Kidney glomerular epithelial cell (primary cell): ENCODE results near the gene PFKFB4.

Experiments
- DNase-seq: peaks from one replicate; lab custom pipeline; 2025; lab: John Stamatoyannopoulos, UW

PFKFB4 gene

DNA sequence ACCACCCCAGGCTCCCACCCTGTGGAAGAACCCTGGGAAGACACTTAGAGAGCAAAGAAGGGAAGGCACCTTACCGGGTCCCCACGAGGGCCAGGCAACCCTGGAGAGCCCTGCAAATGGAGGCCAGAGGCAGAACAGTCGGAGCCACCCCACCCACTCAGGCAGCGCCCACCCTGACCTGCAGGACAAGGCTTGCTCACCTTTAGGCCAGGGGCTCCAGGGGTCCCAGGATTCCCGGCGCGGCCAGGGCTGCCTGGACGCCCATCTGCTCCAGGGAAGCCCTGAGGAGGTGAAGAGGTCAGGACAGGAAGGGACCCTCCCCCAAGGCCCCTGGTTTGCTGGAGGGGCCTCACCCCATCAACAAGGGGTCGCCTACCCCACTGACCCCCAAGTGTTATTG, 28.2 kb upstream of the PFKFB4 start:
- DNase-seq, result no peak

- DNase-seq, result no peak
These were observed 25.2 kb upstream of the PFKFB4 start for GRCh38 chr3:48581621-48582481.

DNA sequence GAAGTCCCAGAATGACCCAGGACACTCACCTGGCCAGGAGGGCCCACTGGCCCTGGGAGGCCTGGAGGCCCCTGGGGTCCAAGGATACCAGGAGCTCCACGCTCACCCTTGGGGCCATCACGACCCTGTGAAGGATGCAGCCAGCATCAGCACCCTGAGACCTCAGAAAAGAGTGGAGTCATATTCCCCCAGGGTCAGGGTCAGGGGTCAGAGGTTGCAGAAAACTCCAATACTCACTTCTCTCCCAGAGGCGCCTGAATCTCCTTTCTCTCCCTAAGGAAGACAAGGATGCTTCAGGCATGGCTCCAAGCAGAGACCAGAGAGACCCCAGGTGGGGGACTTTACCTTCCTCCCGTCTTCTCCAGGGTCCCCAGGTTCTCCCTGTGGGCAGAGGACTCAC, 20.0 kb upstream of the PFKFB4 start:
- DNase-seq, result no peak

- DNase-seq, result no peak
These were observed 18.8 kb upstream of the PFKFB4 start for GRCh38 chr3:48575366-48575765.

- DNase-seq, result no peak
These were observed 17.5 kb upstream of the PFKFB4 start for GRCh38 chr3:48573973-48574585.

- no peak for DNase-seq
These were observed 15.9 kb upstream of the PFKFB4 start for GRCh38 chr3:48572517-48572916.

DNA sequence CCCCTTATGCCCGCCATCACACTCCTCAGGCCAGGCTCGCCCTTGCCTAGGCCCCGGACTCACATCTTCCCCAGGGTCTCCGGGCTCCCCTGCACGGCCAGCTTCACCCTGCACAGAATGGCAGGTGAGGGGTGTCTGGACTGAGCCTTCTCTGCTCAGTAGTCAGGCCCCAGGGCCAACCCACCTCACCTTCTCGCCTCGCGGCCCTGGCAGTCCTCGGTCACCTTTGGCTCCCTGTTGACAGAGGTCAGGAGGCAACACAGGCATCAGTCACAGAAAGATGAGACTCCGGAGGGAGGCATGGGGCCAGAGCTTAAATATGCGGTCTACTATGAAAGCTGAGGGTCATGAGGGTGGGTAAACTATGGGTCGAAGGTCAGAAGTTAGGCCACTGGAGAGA, 15.3 kb upstream of the PFKFB4 start:
- DNase-seq, result no peak

DNA sequence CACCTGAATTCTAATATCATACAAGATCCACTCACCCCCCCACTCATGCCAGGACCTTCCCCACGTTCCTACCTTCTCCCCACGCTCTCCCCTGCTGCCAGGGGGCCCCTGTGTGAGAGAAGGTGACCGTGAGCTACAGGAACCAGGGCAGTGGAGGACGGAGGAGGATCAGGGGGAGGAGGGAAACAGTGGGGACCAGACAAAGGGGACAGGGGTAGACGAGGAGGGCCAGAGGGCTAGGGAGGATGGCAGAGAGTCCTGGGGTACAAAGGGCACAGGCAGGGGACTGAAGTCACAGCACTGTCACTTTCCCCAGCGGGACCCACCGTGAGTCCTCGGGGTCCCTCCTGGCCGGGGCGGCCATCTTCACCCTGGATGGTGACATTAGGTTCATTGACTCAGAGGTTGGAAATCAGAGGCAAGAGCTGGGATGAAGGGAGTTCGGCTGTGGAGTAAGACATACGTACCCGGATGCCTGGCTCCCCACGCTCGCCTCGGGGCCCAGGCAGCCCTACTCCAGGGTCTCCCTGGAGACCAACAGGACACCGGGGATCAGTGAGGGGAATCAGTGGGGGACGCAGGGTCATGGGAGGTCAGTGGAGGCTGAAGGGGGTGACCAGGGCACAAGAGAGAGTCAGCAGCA, 13.3 kb upstream of the PFKFB4 start:
- DNase-seq, result no peak

DNA sequence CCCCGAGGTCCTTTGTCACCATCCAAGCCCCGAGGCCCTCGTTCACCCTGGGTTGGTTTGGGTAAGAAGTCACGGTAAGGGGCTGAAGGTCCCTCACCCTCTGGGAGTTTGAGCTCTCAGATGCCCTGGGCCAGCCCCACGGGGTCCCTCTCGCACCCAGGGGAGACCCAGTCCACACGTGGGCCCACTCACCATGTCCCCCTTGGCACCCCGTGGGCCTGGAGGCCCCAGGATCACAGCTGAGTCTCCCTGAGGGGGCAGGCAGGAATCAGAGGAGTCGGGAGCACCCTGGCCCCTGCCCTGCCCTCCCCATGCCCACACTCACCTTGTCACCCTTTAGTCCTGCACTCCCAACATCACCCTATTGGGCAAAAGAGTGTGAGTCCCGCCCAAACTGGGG, 12.8 kb upstream of the PFKFB4 start:
- no peak for DNase-seq

DNA sequence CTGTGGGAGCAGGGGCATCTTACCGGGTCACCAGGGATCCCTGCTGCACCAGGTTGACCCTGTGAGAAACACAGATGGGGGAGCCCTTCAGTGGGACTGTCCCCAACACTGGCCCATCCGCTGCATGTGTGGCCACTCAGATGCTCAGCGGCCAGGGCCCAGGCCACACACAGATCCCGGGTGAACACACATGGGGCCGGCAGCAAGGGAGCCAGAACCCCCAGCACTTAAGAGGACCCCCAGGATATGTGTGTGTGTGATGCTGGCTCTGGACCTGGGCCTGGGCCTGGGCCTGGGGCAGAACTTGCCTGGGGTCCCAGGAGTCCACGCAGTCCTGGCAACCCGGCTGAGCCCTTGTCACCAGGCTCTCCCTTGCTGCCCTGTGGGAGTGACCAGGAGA, 11.9 kb upstream of the PFKFB4 start:
- DNase-seq, result no peak

DNA sequence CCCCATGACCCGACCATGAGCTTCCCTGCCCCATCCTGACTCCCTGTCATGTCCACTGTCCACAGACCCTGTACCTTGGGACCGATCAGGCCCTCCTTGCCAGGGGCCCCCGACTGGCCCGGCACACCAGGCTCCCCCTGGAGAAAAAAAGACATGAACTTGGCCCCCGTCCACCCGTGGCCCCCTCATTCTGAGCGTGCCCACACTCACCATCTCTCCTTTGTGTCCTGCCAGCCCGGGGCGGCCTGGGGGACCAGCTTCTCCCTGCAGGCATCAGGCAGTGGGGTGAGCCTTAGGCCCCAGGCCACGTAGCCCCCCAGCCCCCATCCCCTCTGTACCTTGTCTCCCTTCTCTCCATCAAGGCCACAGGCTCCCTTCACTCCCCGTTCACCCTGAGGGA, 10.9 kb upstream of the PFKFB4 start:
- no peak for DNase-seq

DNA sequence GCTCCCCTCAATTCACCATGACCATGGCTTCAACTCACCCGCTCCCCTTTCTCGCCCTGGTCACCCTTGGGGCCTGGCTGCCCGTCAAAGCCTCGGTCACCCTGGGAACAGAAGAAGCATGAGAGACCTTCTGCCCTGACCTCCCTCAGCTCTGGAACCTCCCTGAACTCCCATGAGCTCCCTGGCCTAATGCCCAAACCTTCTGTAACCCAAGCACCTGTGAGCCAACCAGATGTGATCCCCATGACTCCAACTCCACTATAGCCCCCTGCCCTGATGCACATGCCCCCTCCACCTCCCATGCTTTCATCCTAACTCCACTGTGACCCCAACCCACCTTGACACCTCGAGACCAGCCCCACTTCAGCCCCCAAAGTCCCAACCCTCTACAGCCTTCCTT, 10.5 kb upstream of the PFKFB4 start:
- DNase-seq, result no peak

DNA sequence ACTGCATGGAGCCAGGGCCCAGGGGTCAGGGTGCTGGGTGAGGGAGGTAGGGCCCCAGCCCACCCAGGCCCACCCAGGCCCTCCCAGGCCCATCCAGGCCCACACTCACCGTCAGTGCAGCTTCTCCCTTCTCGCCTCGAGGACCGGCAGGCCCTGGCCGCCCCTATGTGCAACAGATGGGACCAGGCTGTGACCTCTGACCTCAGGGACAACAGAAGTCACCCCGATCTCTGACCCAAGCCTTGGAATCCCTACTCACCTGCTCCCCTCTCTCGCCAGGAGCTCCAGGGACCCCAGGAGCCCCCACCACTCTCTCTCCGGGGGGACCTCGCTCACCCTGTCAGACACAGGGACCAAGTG, 9.8 kb upstream of the PFKFB4 start:
- no peak for DNase-seq

GRCh38 chr3:48565591-48566400, 9.2 kb upstream of the PFKFB4 start:
- no peak for DNase-seq

DNA sequence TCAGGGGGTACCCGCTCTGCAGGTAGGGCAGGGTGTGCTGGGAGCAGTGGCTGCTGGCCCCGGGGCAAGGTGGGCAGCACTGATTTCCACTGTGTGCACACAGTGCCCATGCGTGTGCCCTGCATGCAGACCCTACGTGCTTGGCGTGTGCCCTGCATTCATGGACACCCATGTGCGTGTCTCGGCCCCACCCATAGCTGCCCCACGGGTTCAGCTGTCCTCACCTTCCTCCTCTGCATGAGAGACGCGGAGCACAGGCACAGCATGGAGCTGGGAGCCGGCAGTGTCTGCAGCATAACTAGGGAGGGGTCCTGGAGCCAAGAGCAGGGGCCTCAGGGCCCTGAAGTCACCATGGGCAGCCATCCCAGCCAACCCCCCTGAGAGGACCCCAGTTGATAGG, 8.6 kb upstream of the PFKFB4 start:
- no peak for DNase-seq

DNA sequence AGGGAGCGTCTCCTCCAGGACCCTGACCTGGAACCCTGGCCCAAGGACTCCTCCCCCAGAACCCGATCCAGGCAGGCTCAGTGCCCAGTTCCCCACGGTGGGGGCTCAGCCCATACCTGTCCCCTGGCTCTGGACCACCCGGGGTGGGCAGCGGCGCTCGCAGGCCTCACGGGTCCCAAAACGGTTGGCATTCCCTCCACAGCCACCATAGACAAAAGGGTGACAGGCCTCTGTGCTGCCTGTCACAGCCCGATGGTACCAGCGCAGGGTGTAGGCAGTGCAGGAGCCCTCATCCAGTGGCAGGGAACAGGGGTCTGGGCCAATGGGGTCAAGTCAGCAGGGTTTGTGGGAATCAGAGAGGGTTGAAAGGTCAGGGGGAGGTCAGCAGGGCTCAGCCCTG, 8.1 kb upstream of the PFKFB4 start:
- DNase-seq, result no peak

GRCh38 chr3:48564022-48564421, 7.4 kb upstream of the PFKFB4 start:
- peak; percentile 52 for DNase-seq

DNA sequence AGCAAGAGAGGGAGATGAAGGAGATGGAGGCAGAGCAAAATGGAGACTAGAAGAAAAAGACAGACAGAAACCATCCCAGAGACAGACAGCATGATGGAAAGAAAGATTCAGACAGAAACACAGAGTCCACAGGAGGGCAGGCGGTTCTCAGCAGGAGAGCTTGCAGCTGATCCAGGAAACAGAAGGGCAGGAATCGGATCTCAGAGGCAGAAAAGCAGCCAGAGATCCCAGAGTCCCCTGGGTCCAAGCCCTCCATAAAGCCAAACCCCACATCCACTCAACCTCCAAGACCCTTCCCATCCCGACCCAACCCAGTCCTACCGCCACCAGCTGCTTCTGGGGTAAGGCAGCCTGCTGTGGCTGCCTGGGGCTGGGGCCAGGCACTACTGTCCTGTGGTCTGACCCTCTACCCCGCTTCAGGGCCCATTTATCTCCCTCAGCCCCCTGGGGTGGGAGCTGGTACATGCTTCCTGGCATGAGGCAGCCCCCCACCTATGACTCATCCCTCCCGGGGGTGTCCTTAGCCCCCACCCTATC, 6.8 kb upstream of the PFKFB4 start, which contains the start of gene UCN2:
UCN2 (minus strand) TSS at position 400 of the 537 bp plus-strand sequence. CDS start 657 bp downstream, outside the sequence.
- no peak for DNase-seq

DNA sequence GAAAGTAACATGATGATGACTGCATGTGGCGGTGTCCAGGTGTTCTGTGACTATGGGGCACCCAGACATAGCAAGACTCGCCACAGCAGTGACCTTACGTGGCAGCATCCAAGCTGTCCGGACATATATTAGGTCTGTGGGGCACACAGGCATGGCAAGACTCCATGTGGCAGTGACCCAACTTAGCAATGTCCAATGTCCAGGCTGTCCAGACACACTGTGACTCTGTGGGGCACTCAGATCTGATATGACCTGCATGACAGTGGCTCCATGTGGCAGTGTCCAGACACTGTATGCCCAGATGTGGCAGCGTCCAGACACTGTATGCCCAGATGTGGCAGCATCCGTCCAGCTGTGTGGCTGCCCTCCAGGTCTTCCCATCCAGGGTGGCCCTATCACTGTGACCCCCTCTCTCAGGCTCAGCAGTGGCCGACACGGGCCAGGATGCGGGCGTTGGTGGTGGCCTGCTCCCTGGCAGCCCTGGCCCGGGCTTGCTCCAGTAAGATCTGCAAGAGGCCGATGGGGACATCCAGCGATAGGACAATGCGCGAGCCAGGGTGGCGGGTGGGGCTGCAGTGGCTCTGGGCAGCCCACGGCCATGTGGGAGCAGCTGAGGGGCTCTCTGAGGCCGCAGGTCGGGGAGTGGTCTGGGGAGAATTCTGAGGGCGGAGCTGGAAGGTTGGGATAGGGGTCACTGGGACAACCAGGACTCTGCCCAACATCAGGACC, 5.9 kb upstream of the PFKFB4 start:
- DNase-seq, result no peak

- peak; percentile 35 for DNase-seq
These were observed 4.6 kb upstream of the PFKFB4 start for GRCh38 chr3:48561045-48561736.

DNA sequence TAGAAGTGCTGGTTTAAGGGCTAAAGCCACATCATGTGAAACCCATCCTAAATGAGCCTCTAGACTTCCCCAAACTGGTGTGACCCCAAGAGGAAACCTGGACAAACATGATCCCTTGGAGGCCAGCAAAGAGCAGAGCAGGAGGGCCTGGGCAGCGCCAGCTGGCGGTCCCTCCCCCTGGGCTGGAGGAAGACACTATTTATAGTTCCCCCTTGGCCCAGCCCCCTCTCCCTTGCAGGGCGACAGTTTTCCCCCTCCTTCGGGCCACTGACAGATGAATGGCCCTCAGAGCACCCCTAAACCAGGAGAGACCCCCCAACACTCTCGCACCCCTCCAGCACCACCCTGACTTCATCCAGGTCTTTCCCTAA, 4.0 kb upstream of the PFKFB4 start:
- DNase-seq, result no peak
